HEK293T (cell line): ENCODE data around the gene GSTM4.
A peak's percentile ranks its signal among the peaks of the same experiment; 100 is the strongest.

Source experiments
- CTCF ChIA-PET: fragments of 350-600 bp; formaldehyde crosslinking; extraction: SDS; loops from one replicate; lab custom pipeline; 2021; ENCODE audit warnings: antibody characterized with exemption, inconsistent platforms; lab: Yijun Ruan, JAX
- POLR2A ChIA-PET: fragments of 350-600 bp; formaldehyde crosslinking; extraction: SDS; loops from one replicate; lab custom pipeline; 2020; ENCODE audit warnings: antibody characterized with exemption, inconsistent platforms; lab: Yijun Ruan, JAX
- DNase-seq: peaks from one replicate; pipeline ENCODE4 v3.0.0; 2012; ENCODE audit warnings: mixed read lengths; ENCODE audit errors: extremely low spot score
- ARNT ChIP-seq: fragments of 450-650 bp; IDR thresholded peaks from 2 replicates; pipeline ENCODE4 v1.6.1; 2017; ENCODE audit warnings: mild to moderate bottlenecking
- BHLHE40 ChIP-seq: fragments of 450-650 bp; IDR thresholded peaks from 2 replicates; pipeline ENCODE4 v1.6.1; 2016; ENCODE audit warnings: mild to moderate bottlenecking, moderate library complexity, borderline replicate concordance
- CTBP1 ChIP-seq: fragments of 450-650 bp; IDR thresholded peaks from 2 replicates; pipeline ENCODE4 v1.6.1; 2016; ENCODE audit warnings: borderline replicate concordance
- ELF4 ChIP-seq: fragments of 450-650 bp; IDR thresholded peaks from 2 replicates; pipeline ENCODE4 v1.6.1; 2017; ENCODE audit warnings: antibody characterized with exemption
- FOXA1 ChIP-seq: fragments of 450-650 bp; IDR thresholded peaks from 2 replicates; pipeline ENCODE4 v1.6.1; 2016; ENCODE audit warnings: mild to moderate bottlenecking
- FOXK2 ChIP-seq: fragments of 450-650 bp; IDR thresholded peaks from 2 replicates; pipeline ENCODE4 v1.6.1; 2016; ENCODE audit warnings: mild to moderate bottlenecking
- FOXM1 ChIP-seq: fragments of 450-650 bp; IDR thresholded peaks from 2 replicates; pipeline ENCODE4 v1.6.1; 2017; ENCODE audit warnings: mild to moderate bottlenecking, borderline replicate concordance
- HDGF ChIP-seq: fragments of 450-650 bp; IDR thresholded peaks from 2 replicates; pipeline ENCODE4 v1.6.1; 2017; ENCODE audit warnings: antibody characterized with exemption, borderline replicate concordance
- L3MBTL2 ChIP-seq: fragments of 450-650 bp; conservative IDR thresholded peaks from 2 replicates; pipeline ENCODE4 v1.6.1; 2016; ENCODE audit warnings: mild to moderate bottlenecking
- LEF1 ChIP-seq: fragments of 450-650 bp; IDR thresholded peaks from 2 replicates; pipeline ENCODE4 v1.6.1; 2017; ENCODE audit warnings: mild to moderate bottlenecking, borderline replicate concordance
- NFRKB ChIP-seq: fragments of 450-650 bp; IDR thresholded peaks from 2 replicates; pipeline ENCODE4 v1.6.1; 2016; ENCODE audit warnings: mild to moderate bottlenecking, moderate library complexity
- PKNOX1 ChIP-seq: fragments of 450-650 bp; IDR thresholded peaks from 2 replicates; pipeline ENCODE4 v1.6.1; 2016
- SP1 ChIP-seq: fragments of 450-650 bp; IDR thresholded peaks from 2 replicates; pipeline ENCODE4 v1.6.1; 2017
- SUZ12 ChIP-seq: fragments of 450-650 bp; IDR thresholded peaks from 2 replicates; pipeline ENCODE4 v1.6.1; 2016; ENCODE audit warnings: mild to moderate bottlenecking
- TARDBP ChIP-seq: fragments of 450-650 bp; IDR thresholded peaks from 2 replicates; pipeline ENCODE4 v1.6.1; 2016
- ZNF384 ChIP-seq: fragments of 450-650 bp; IDR thresholded peaks from 2 replicates; pipeline ENCODE4 v1.6.1; 2016

The GSTM4 gene

GRCh38 chr1:109637446-109637845 lies 18.5 kb upstream of the GSTM4 start:
- ChIA-PET POLR2A (interaction anchor here (6.6 kb wide), 1 partner anchor 88 kb away, joined by 79 read pairs; the partner anchor contains the start of gene GNAI3), CTCF (interaction anchor here (1.7 to 6.9 kb wide), 3 partner anchors 8 to 135 kb away, joined by 6 to 118 read pairs (median 42); no protein-coding TSS in a partner anchor)
- no peak for TF ChIP-seq HDGF
- DNase-seq, result no peak

GRCh38 chr1:109639063-109639840 lies 16.6 kb upstream of the GSTM4 start:
- TF ChIP-seq FOXM1, result no peak
- no peak for TF ChIP-seq FOXA1
- TF ChIP-seq ZNF384, result no peak
- TF ChIP-seq LEF1, result no peak
- no peak for TF ChIP-seq HDGF
- no peak for TF ChIP-seq SP1
- TF ChIP-seq FOXK2, result no peak
- TF ChIP-seq TARDBP, result no peak
- TF ChIP-seq L3MBTL2, result no peak
- no peak for TF ChIP-seq BHLHE40
- no peak for TF ChIP-seq NFRKB
- TF ChIP-seq SUZ12, result no peak
- DNase-seq, result no peak
- ChIA-PET CTCF (interaction anchor here (0.6 to 6.9 kb wide), 22 partner anchors 10 to 789 kb away, joined by 3 to 118 read pairs (median 6); partner anchors contain the start of genes AHCYL1, GNAI3, GPR61 and GSTM2), POLR2A (interaction anchor here (0.7 to 6.6 kb wide), 5 partner anchors 19 to 135 kb away, joined by 3 to 79 read pairs (median 5); partner anchors contain the start of genes GNAI3 and GSTM2)

GRCh38 chr1:109639841-109640184 lies 16.1 kb upstream of the GSTM4 start:
- ChIA-PET CTCF (interaction anchor here (0.5 to 6.9 kb wide), 35 partner anchors 10 to 788 kb away, joined by 3 to 118 read pairs (median 5); partner anchors contain the start of genes AHCYL1, GNAI3, GPR61 and GSTM2), POLR2A (interaction anchor here (0.7 to 6.6 kb wide), 6 partner anchors 19 to 134 kb away, joined by 3 to 79 read pairs (median 5); partner anchors contain the start of genes GNAI3 and GSTM2)
- TF ChIP-seq ZNF384, result no peak
- TF ChIP-seq BHLHE40, result no peak
- no peak for TF ChIP-seq ARNT
- peak; percentile 56; the same call in 1 of the 2 replicates for TF ChIP-seq PKNOX1
- no peak for TF ChIP-seq TARDBP
- DNase-seq, result no peak

- peak; percentile 85 for DNase-seq
- ChIA-PET POLR2A (interaction anchor here (0.7 to 6.6 kb wide), 6 partner anchors 20 to 134 kb away, joined by 3 to 79 read pairs (median 5); partner anchors contain the start of genes GNAI3 and GSTM2), CTCF (interaction anchor here (0.5 to 6.9 kb wide), 38 partner anchors 10 to 725 kb away, joined by 3 to 118 read pairs (median 4); partner anchors contain the start of genes AHCYL1, GNAI3, GPR61 and GSTM2)
- TF ChIP-seq HDGF, result 0 out of 2 replicates have a peak, but pooled peaks have one; percentile 28
- TF ChIP-seq ZNF384, result no peak
These were observed 15.5 kb upstream of the GSTM4 start for GRCh38 chr1:109640285-109640865.

- TF ChIP-seq CTBP1 (no peak), FOXA1 (no peak), ARNT (no peak), ELF4 (no peak), FOXM1 (no peak), BHLHE40 (no peak), PKNOX1 (no peak), SUZ12 (no peak), ZNF384 (no peak)
- CTCF ChIA-PET, result interaction anchor here (0.6 to 6.9 kb wide), 18 partner anchors 10 to 1700 kb away, joined by 3 to 118 read pairs (median 8); partner anchors contain the start of genes AHCYL1, GNAI3 and GSTM2
- POLR2A ChIA-PET, result interaction anchor here (1.2 to 6.6 kb wide), 3 partner anchors 92 to 97 kb away, joined by 3 to 79 read pairs (median 15); partner anchors contain the start of gene GNAI3
- DNase-seq, result no peak
These were observed 14.7 kb upstream of the GSTM4 start for GRCh38 chr1:109641078-109641740.

GRCh38 chr1:109641861-109642260 lies 14.0 kb upstream of the GSTM4 start:
- POLR2A ChIA-PET, result interaction anchor here (6.6 kb wide), 1 partner anchor 93 kb away, joined by 79 read pairs; the partner anchor contains the start of gene GNAI3
- no peak for DNase-seq
- CTCF ChIA-PET, result interaction anchor here (0.7 to 6.9 kb wide), 5 partner anchors 9 to 1700 kb away, joined by 3 to 118 read pairs (median 42); partner anchors contain the start of gene GNAI3
- no peak for TF ChIP-seq ARNT
- no peak for TF ChIP-seq L3MBTL2
- no peak for TF ChIP-seq HDGF
- no peak for TF ChIP-seq NFRKB
- no peak for TF ChIP-seq FOXK2
- TF ChIP-seq PKNOX1, result no peak
- no peak for TF ChIP-seq FOXA1
- TF ChIP-seq CTBP1, result no peak
- no peak for TF ChIP-seq SP1
- TF ChIP-seq ELF4, result no peak
- TF ChIP-seq LEF1, result no peak
- TF ChIP-seq SUZ12, result no peak
- no peak for TF ChIP-seq BHLHE40
- no peak for TF ChIP-seq ZNF384
- no peak for TF ChIP-seq FOXM1
- no peak for TF ChIP-seq TARDBP
